ENCODE measurements around the gene RAB31.

GRCh38 chr18:9810994-9811705, 103.0 kb downstream of the RAB31 start:
- TF ChIP-seq POLR2A (IDR thresholded peaks at IDR 0.05), result no peak
- no peak for TF ChIP-seq CTCF (IDR thresholded peaks at IDR 0.05)
- no peak for TF ChIP-seq POLR2AphosphoS5 (IDR thresholded peaks at IDR 0.05)

All from breast epithelium (tissue), 3 donors.